Gastroesophageal sphincter (tissue), 3 donors: ENCODE measurements around the gene ARHGEF33.

Source experiments
- CTCF ChIP-seq, 4 experiments: fragments of 200-600 bp in 2 of 4; fragments of 450-650 bp in 2 of 4; sonication (generic) in 1 of 4; IDR thresholded peaks; one replicate each; pipeline ENCODE4 v1.5.1; 2017 to 2019; ENCODE audit warnings: antibody characterized with exemption in 4 of 4, mild to moderate bottlenecking in 2 of 4, moderate library complexity in 2 of 4
- EP300 ChIP-seq: sonication (generic); formaldehyde crosslinking; IDR thresholded peaks from one replicate; pipeline ENCODE4 v1.6.1; 2017; ENCODE audit warnings: antibody characterized with exemption, mild to moderate bottlenecking
- POLR2A ChIP-seq, 2 donors: fragments of 450-650 bp; IDR thresholded peaks; one replicate each; pipeline ENCODE4 v1.6.1; 2017; ENCODE audit warnings: antibody characterized with exemption in 2 of 2, mild to moderate bottlenecking in 2 of 2, moderate library complexity in 1 of 2

- TF ChIP-seq CTCF (IDR thresholded peaks at IDR 0.05), result no peak
- no peak for TF ChIP-seq EP300
- no peak for TF ChIP-seq POLR2A (IDR thresholded peaks at IDR 0.05)
These were observed 8.6 kb downstream of the ARHGEF33 start for GRCh38 chr2:38898256-38898655.
